ENCODE data around the gene KIF27.
"Not testable (repeated sequence)": the region's sequence is repeated elsewhere in the genome, so short reads cannot be mapped to it uniquely, and the experiment has no call there.

GRCh38 chr9:83900615-83901014, 20.6 kb downstream of the KIF27 start:
- not testable (repeated sequence) for TF ChIP-seq CTCF (conservative IDR thresholded peaks at IDR 0.05; ENCODE audit: low read depth, low read length); EZH2 (IDR thresholded peaks at IDR 0.05; ENCODE audit: borderline replicate concordance, low read depth, low read length, poor library complexity, severe bottlenecking)

Data from A673 (cell line).